ENCODE data around the gene KDM2B.

Gene KDM2B

GRCh38 chr12:121443911-121444841 lies 136.6 kb downstream of the KDM2B start:
- DNase-seq, result peak in 2 of 10 donors; percentile 38 to 90
- intact Hi-C loops (cut with DNase I), result loop anchor here (2.0 to 5.0 kb wide), 2 partner anchors 97 to 109 kb away; no protein-coding TSS in a partner anchor

GRCh38 chr12:121443193-121443870 lies 137.5 kb downstream of the KDM2B start:
- intact Hi-C loops (cut with DNase I), result loop anchor here (2.0 to 5.0 kb wide), 2 partner anchors 96 to 109 kb away; no protein-coding TSS in a partner anchor
- DNase-seq, result peak; percentile 78 to 98 (median 91)

GRCh38 chr12:121442028-121442948 lies 138.5 kb downstream of the KDM2B start:
- peak in 1 of 10 donors; percentile 77 for DNase-seq
- intact Hi-C loops (cut with DNase I), result loop anchor here (2.0 to 5.0 kb wide), 2 partner anchors 95 to 107 kb away; no protein-coding TSS in a partner anchor

GRCh38 chr12:121441555-121441954 lies 139.3 kb downstream of the KDM2B start:
- intact Hi-C loops (cut with DNase I), result loop anchor here (2.0 to 5.0 kb wide), 2 partner anchors 43 to 94 kb away; no protein-coding TSS in a partner anchor
- DNase-seq, result peak in 1 of 10 donors; percentile 84

GRCh38 chr12:121440768-121441167 lies 140.1 kb downstream of the KDM2B start:
- intact Hi-C loops (cut with DNase I), result loop anchor here (2.0 to 5.0 kb wide), 2 partner anchors 42 to 93 kb away; no protein-coding TSS in a partner anchor
- peak in 1 of 10 donors; percentile 81 for DNase-seq

- intact Hi-C loops (cut with DNase I), result loop anchor here (2.0 to 5.0 kb wide), 2 partner anchors 41 to 92 kb away; no protein-coding TSS in a partner anchor
- no peak for DNase-seq
Observed at GRCh38 chr12:121439715-121440114, 141.1 kb downstream of the KDM2B start.

- DNase-seq, result peak in 4 of 10 donors; percentile 36 to 85 (median 54)
- intact Hi-C loops (cut with DNase I), result no loop called here
Observed at GRCh38 chr12:121438905-121439304, 141.9 kb downstream of the KDM2B start.

GRCh38 chr12:121436706-121437105 lies 144.1 kb downstream of the KDM2B start:
- DNase-seq, result no peak
- intact Hi-C loops (cut with DNase I), result no loop called here

- intact Hi-C loops (cut with DNase I), result no loop called here
- DNase-seq, result no peak
Observed at GRCh38 chr12:121432740-121433480, 147.9 kb downstream of the KDM2B start.

- intact Hi-C loops (cut with DNase I), result no loop called here
- no peak for DNase-seq
Observed at GRCh38 chr12:121430833-121431415, 149.9 kb downstream of the KDM2B start.

GRCh38 chr12:121428883-121429282 lies 151.9 kb downstream of the KDM2B start:
- DNase-seq, result no peak
- intact Hi-C loops (cut with DNase I), result no loop called here

GRCh38 chr12:121427556-121428050 lies 153.2 kb downstream of the KDM2B start:
- intact Hi-C loops (cut with DNase I), result no loop called here
- no peak for DNase-seq

- no peak for DNase-seq
- intact Hi-C loops (cut with DNase I), result no loop called here
Observed at GRCh38 chr12:121424624-121424975, 156.2 kb downstream of the KDM2B start.

- DNase-seq, result peak in 2 of 10 donors; percentile 47 to 90
- intact Hi-C loops (cut with DNase I), result no loop called here
Observed at GRCh38 chr12:121423682-121424623, 156.9 kb downstream of the KDM2B start.

- peak in 4 of 10 donors; percentile 34 to 88 (median 57) for DNase-seq
- intact Hi-C loops (cut with DNase I), result no loop called here
Observed at GRCh38 chr12:121423253-121423652, 157.6 kb downstream of the KDM2B start.

GRCh38 chr12:121420109-121420508 lies 160.7 kb downstream of the KDM2B start:
- DNase-seq, result no peak
- intact Hi-C loops (cut with DNase I), result no loop called here

GRCh38 chr12:121417847-121418246 lies 163.0 kb downstream of the KDM2B start:
- intact Hi-C loops (cut with DNase I), result no loop called here
- no peak for DNase-seq

GRCh38 chr12:121413917-121414316 lies 166.9 kb downstream of the KDM2B start:
- DNase-seq, result no peak
- intact Hi-C loops (cut with DNase I), result no loop called here

Data from posterior cingulate gyrus (tissue), 11 donors.